ENCODE data around the gene EHD3. TPM values are rescaled to one million over a fixed set of nuclear protein-coding genes. Genes with fewer than 3 reads are reported as not detected.

The EHD3 gene
- total RNA-seq, 1 experiment from 2014 or later, result 8.1 TPM

DNA sequence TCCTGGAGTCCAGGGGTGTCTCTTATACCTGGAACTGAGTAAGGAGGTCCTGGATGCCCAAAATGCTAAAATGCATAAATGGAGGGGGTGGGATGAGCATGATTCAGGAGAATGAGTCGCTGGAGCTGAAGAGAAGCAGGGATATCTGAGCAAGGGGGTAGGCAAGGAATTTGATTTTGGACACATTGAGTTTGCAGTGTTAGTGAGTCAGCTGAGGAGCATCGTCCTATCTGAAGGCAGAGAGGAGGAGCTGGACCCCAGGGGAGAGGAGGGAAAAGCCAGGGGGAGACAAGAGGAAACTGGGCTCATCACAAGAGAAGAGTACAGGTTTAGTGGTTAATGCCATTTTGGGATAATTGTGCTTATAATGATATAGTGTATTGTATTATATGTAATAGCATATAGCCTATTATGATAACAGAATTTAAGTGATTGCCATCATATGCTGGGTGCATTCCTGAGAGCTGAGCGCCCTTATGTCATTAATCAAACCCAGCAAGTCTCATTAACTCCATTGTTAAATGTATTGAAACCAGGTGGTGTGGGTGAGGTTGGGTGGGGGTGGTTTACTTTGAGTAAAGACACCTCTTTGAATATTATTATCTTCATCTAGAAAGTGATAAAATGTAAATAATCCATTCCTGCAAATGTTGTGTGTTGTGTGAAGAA, 12.4 kb downstream of the EHD3 start:
- Histone ChIP-seq H3K4me1 (replicated peaks) (peaks cover 4% of the 10 kb centered on the region; the same call in 1 of the 2 replicates), H3K27me3 (replicated peaks) (no peaks in the 10 kb centered on the region), H3K9me3 (replicated peaks) (no peaks in the 10 kb centered on the region), H3K4me3 (no peak overlapping the region), H3K27ac (no peak overlapping the region), H3K36me3 (0 out of 2 replicates have a peak, but pooled peaks cover 5% of the 10 kb centered on the region)
- no peak for DNase-seq (ENCODE audit: low read depth in 1 of 2, low spot score in 2 of 2)

- H3K36me3 ChIP-seq, result 0 out of 2 replicates have a peak, but pooled peaks cover 5% of the 10 kb centered on the region
- no peaks in the 10 kb centered on the region for H3K27me3 ChIP-seq (replicated peaks)
- no peaks in the 10 kb centered on the region for H3K9me3 ChIP-seq (replicated peaks)
- H3K4me1 ChIP-seq (replicated peaks), result peaks cover 4% of the 10 kb centered on the region; the same call in 1 of the 2 replicates
- no peak overlapping the region for H3K4me3 ChIP-seq
- no peak overlapping the region for H3K27ac ChIP-seq
- DNase-seq (ENCODE audit: low read depth in 1 of 2, low spot score in 2 of 2), result no peak
Observed at GRCh38 chr2:31247711-31248110, 13.8 kb downstream of the EHD3 start.

GRCh38 chr2:31248139-31248538, 14.2 kb downstream of the EHD3 start:
- Histone ChIP-seq H3K27ac (no peak overlapping the region), H3K36me3 (0 out of 2 replicates have a peak, but pooled peaks cover 5% of the 10 kb centered on the region), H3K9me3 (replicated peaks) (no peaks in the 10 kb centered on the region), H3K4me1 (replicated peaks) (peaks cover 4% of the 10 kb centered on the region; the same call in 1 of the 2 replicates), H3K27me3 (replicated peaks) (no peaks in the 10 kb centered on the region), H3K4me3 (no peak overlapping the region)
- no peak for DNase-seq (ENCODE audit: low read depth in 1 of 2, low spot score in 2 of 2)

DNA sequence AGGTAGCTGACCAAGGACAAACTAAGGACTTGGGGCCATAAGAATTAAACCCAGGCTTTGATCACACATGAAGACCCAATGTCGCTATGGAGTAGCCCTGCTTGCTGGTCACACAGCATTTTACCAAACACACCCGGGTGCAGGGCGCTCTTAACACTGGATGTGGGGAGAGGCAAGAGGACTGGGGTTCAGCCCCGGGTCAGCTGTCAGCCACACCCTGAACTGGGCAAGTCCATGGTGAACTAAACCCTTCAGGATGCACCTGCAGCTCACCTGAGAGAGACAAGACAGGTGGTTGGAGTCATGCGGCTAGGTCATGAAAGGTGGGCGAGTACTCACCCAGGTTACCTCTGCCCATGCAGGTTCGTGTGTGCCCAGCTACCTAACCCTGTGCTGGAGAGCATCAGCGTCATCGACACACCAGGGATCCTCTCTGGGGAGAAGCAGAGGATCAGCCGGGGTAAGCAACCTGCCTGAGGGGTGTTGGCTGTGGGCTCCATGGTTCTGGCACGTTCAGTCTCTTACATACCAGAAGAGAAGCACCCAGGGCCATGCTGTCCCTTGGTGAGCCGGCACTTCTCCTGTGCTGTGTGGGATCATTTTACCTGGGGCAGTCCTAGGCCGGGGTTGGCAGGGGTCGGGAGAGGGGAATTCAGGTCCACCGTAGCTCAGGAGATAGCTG, 15.2 kb downstream of the EHD3 start:
- Histone ChIP-seq H3K36me3 (0 out of 2 replicates have a peak, but pooled peaks cover 5% of the 10 kb centered on the region), H3K9me3 (replicated peaks) (no peaks in the 10 kb centered on the region), H3K27ac (no peak overlapping the region), H3K4me3 (no peak overlapping the region), H3K4me1 (replicated peaks) (peaks cover 4% of the 10 kb centered on the region; the same call in 1 of the 2 replicates), H3K27me3 (replicated peaks) (no peaks in the 10 kb centered on the region)
- no peak for DNase-seq (ENCODE audit: low read depth in 1 of 2, low spot score in 2 of 2)

GRCh38 chr2:31251018-31251417, 17.1 kb downstream of the EHD3 start:
- no peak for DNase-seq (ENCODE audit: low read depth in 1 of 2, low spot score in 2 of 2)
- Histone ChIP-seq H3K9me3 (replicated peaks) (no peaks in the 10 kb centered on the region), H3K27me3 (replicated peaks) (no peaks in the 10 kb centered on the region), H3K4me3 (no peak overlapping the region), H3K36me3 (no peaks in the 10 kb centered on the region), H3K4me1 (replicated peaks) (peaks cover 4% of the 10 kb centered on the region; the same call in 1 of the 2 replicates), H3K27ac (no peak overlapping the region)

- H3K27ac ChIP-seq, result no peak overlapping the region
- no peaks in the 10 kb centered on the region for H3K9me3 ChIP-seq (replicated peaks)
- peaks cover 8% of the 10 kb centered on the region; the same call in 1 of the 2 replicates for H3K4me1 ChIP-seq (replicated peaks)
- no peaks in the 10 kb centered on the region for H3K36me3 ChIP-seq
- H3K27me3 ChIP-seq (replicated peaks), result no peaks in the 10 kb centered on the region
- DNase-seq (ENCODE audit: low read depth in 1 of 2, low spot score in 2 of 2), result no peak
- H3K4me3 ChIP-seq, result no peak overlapping the region
Observed at GRCh38 chr2:31251851-31252250, 17.9 kb downstream of the EHD3 start.

DNA sequence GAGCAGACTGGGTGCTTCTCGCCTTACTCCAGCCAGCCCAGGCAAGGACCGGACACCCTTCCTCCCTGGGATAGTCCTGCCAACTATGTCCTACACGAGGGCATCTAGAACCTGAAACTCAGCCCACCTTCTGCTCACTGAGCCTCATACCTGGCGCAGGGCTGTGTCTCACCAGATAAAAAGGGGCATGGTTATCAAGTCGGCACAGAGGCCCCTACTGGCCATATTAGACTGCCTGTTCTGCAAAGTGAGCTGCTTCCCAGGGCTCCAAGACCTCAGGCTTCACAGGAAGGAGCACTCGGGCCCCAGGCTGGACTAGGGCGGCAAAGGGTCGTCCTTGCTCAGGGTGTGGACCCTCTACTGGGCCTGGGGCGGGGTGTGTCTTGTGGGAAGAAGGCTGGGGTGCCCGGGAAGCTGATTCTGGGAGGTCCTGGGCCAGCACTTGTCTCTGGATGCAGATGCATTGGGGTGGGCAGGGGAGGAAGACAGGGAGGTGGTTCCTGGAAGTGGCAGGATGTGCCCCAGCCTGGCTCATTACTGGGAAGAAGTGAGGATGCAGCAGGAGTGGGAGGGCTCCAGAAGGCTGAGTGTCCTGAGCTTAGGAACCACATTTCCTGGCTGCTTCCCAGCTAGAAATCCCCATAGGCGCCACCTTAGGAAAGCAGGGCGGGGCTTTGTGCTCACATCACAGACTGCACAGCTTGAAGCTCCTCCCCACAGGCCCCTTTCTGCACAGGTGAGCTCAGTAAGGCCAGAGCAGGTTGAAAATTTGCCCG, 19.6 kb downstream of the EHD3 start:
- Histone ChIP-seq H3K36me3 (no peaks in the 10 kb centered on the region), H3K27ac (no peak overlapping the region), H3K9me3 (replicated peaks) (no peaks in the 10 kb centered on the region), H3K4me1 (replicated peaks) (0 out of 2 replicates have a peak, but pooled peaks cover 4% of the 10 kb centered on the region), H3K4me3 (no peak overlapping the region), H3K27me3 (replicated peaks) (no peaks in the 10 kb centered on the region)
- no peak for DNase-seq (ENCODE audit: low read depth in 1 of 2, low spot score in 2 of 2)

DNA sequence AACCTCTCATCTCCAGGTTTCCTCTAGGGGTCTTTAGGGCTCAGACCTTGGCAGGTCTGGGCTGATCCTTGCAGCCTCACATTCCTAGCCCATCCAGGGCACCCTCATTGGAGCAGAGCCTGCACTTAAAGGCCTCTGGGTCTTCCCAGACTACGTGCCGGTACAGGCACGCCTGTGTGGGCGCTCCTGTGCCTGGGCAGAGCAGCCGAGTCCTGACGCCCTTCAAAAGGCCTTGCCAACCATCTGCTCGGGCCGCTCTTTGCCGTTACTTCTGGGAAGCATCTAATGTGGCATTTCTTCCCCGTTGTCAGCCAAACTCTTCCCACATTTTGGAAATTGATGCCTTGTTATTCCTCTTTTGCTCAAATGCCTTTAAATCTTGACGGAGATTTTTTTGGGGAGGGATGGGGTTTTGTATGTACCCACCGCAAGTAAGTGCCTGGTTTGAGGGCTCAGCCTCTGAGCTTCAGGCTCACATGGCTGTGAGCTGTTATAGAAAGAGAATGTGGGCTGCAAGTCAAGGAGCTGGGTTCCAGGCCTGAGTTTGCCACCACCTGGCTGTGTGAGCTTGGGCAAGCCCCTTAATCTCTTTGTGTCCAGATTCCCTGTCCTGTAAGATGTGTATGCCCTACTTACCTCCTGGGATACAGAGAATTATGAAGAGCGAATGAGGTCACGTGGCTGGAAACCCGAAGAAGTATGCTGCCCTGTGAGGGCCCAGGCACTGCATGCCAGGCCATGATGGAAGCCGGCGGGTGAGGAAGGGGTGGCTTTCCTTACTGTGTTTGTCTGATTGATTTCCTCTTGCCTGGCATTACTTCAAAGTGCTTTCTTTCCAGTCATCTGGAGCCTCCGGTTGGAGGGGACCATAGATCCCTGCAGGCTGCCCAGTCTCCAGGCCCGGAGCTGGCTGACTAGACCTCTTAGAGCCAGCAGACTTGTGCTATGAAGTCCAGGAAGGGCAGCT, 20.6 kb downstream of the EHD3 start:
- Histone ChIP-seq H3K4me3 (no peak overlapping the region), H3K27me3 (replicated peaks) (no peaks in the 10 kb centered on the region), H3K27ac (no peak overlapping the region), H3K36me3 (no peaks in the 10 kb centered on the region), H3K4me1 (replicated peaks) (0 out of 2 replicates have a peak, but pooled peaks cover 4% of the 10 kb centered on the region), H3K9me3 (replicated peaks) (no peaks in the 10 kb centered on the region)
- no peak for DNase-seq (ENCODE audit: low read depth in 1 of 2, low spot score in 2 of 2)

GRCh38 chr2:31255911-31256571, 22.1 kb downstream of the EHD3 start:
- H3K4me1 ChIP-seq (replicated peaks), result 0 out of 2 replicates have a peak, but pooled peaks cover 4% of the 10 kb centered on the region
- H3K27me3 ChIP-seq (replicated peaks), result no peaks in the 10 kb centered on the region
- no peak overlapping the region for H3K4me3 ChIP-seq
- no peaks in the 10 kb centered on the region for H3K9me3 ChIP-seq (replicated peaks)
- H3K27ac ChIP-seq, result no peak overlapping the region
- no peak for DNase-seq (ENCODE audit: low read depth in 1 of 2, low spot score in 2 of 2)
- H3K36me3 ChIP-seq, result peaks cover 3% of the 10 kb centered on the region; the same call in 1 of the 2 replicates

GRCh38 chr2:31256611-31257382, 22.8 kb downstream of the EHD3 start:
- Histone ChIP-seq H3K4me1 (replicated peaks) (0 out of 2 replicates have a peak, but pooled peaks cover 4% of the 10 kb centered on the region), H3K27ac (no peak overlapping the region), H3K4me3 (no peak overlapping the region), H3K9me3 (replicated peaks) (no peaks in the 10 kb centered on the region), H3K27me3 (replicated peaks) (no peaks in the 10 kb centered on the region), H3K36me3 (peaks cover 3% of the 10 kb centered on the region; the same call in 1 of the 2 replicates)
- DNase-seq (ENCODE audit: low read depth in 1 of 2, low spot score in 2 of 2), result no peak

DNA sequence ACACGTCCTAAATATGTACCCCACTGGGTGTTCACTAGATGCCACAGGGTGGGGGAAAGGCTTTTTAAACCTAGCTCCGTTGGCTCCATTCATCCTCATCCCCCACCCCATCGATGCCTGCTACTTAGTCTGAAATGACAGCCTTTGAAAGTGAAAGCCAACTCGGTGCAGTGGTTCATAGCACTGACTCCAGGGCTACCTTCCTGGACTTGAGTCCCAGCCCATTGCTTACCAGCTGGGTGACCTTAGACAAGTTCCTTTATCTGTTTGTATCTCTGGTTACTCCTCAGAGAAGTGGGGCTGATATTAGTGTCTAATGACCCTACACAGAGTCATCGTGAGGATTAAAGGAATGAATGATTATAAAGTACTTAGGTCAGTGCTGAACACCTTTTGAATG, 24.4 kb downstream of the EHD3 start:
- Histone ChIP-seq H3K4me1 (replicated peaks) (0 out of 2 replicates have a peak, but pooled peaks cover 4% of the 10 kb centered on the region), H3K9me3 (replicated peaks) (no peaks in the 10 kb centered on the region), H3K36me3 (peaks cover 3% of the 10 kb centered on the region; the same call in 1 of the 2 replicates), H3K27ac (no peak overlapping the region), H3K27me3 (replicated peaks) (no peaks in the 10 kb centered on the region), H3K4me3 (no peak overlapping the region)
- DNase-seq (ENCODE audit: low read depth in 1 of 2, low spot score in 2 of 2), result no peak

- no peak for DNase-seq (ENCODE audit: low read depth in 1 of 2, low spot score in 2 of 2)
- Histone ChIP-seq H3K9me3 (replicated peaks) (no peaks in the 10 kb centered on the region), H3K4me1 (replicated peaks) (0 out of 2 replicates have a peak, but pooled peaks cover 4% of the 10 kb centered on the region), H3K27me3 (replicated peaks) (no peaks in the 10 kb centered on the region), H3K27ac (no peak overlapping the region), H3K36me3 (peaks cover 4% of the 10 kb centered on the region; the same call in 1 of the 2 replicates), H3K4me3 (no peak overlapping the region)
Observed at GRCh38 chr2:31259075-31259474, 25.1 kb downstream of the EHD3 start.

Data from SJSA1 (cell line).